NK-92 treated with Interleukin-12 subunit alpha and Interleukin-12 subunit beta, amount 100 ng/mL, for 24 hours (cell line): ENCODE results near the gene H2AZ2.
"Not testable (repeated sequence)": the region's sequence is repeated elsewhere in the genome, so short reads cannot be mapped to it uniquely, and the experiment has no call there.

Experiments
- DNase-seq: peaks from one replicate; lab custom pipeline; 2025; lab: John Stamatoyannopoulos, UW

Gene H2AZ2

GRCh38 chr7:44870780-44871179 is 22.9 kb upstream of the H2AZ2 start:
- not testable (repeated sequence) for DNase-seq

GRCh38 chr7:44870336-44870735 is 22.4 kb upstream of the H2AZ2 start:
- not testable (repeated sequence) for DNase-seq

- peak; percentile 12 for DNase-seq
Measured at GRCh38 chr7:44867073-44867995, 19.4 kb upstream of the H2AZ2 start.

- DNase-seq, result not testable (repeated sequence)
Measured at GRCh38 chr7:44861949-44862348, 14.1 kb upstream of the H2AZ2 start.

- no peak for DNase-seq
Measured at GRCh38 chr7:44858161-44858560, 10.3 kb upstream of the H2AZ2 start.

GRCh38 chr7:44854644-44855364 is 6.9 kb upstream of the H2AZ2 start:
- peak; percentile 36 for DNase-seq

GRCh38 chr7:44853391-44853790 is 5.5 kb upstream of the H2AZ2 start:
- peak; percentile 17 for DNase-seq

GRCh38 chr7:44852590-44852989 is 4.7 kb upstream of the H2AZ2 start:
- no peak for DNase-seq

GRCh38 chr7:44849885-44850544 is 2.1 kb upstream of the H2AZ2 start:
- no peak for DNase-seq

- no peak for DNase-seq
Measured at GRCh38 chr7:44849259-44849884, 1.5 kb upstream of the H2AZ2 start.

GRCh38 chr7:44847509-44847919 is 373 bp downstream of the H2AZ2 start:
- peak; percentile 81 for DNase-seq

GRCh38 chr7:44846816-44847508 is 925 bp downstream of the H2AZ2 start:
- DNase-seq, result no peak

GRCh38 chr7:44846390-44846789 is 1.5 kb downstream of the H2AZ2 start:
- DNase-seq, result not testable (repeated sequence)

GRCh38 chr7:44845451-44845850 is 2.4 kb downstream of the H2AZ2 start:
- no peak for DNase-seq

- not testable (repeated sequence) for DNase-seq
Measured at GRCh38 chr7:44843440-44843839, 4.4 kb downstream of the H2AZ2 start.

GRCh38 chr7:44842675-44843074 is 5.2 kb downstream of the H2AZ2 start:
- not testable (repeated sequence) for DNase-seq

GRCh38 chr7:44838751-44839150 is 9.1 kb downstream of the H2AZ2 start:
- DNase-seq, result no peak

- no peak for DNase-seq
Measured at GRCh38 chr7:44827567-44827966, 20.3 kb downstream of the H2AZ2 start.

- DNase-seq, result no peak
Measured at GRCh38 chr7:44824894-44825526, 22.9 kb downstream of the H2AZ2 start.

- DNase-seq, result no peak
Measured at GRCh38 chr7:44823255-44823781, 24.6 kb downstream of the H2AZ2 start.

- no peak for DNase-seq
Measured at GRCh38 chr7:44819292-44819691, 28.6 kb downstream of the H2AZ2 start.
